ENCODE measurements around the gene CARMIL3. TPM values are rescaled to one million over a fixed set of nuclear protein-coding genes. Genes with fewer than 3 reads are reported as not detected.

The CARMIL3 gene
- total and polyA plus RNA-seq, 2 of the 4 experiments (the other 2 are of a cell fraction) = under 0.01 TPM; not detected in 1

GRCh38 chr14:24092505-24093206 is 40.8 kb downstream of the CARMIL3 start:
- dilution Hi-C loops (cut with HindIII; ENCODE audit: low sequenced_read_pairs, unreplicated experiment) (no loop called here), intact Hi-C loops (cut with micrococcal nuclease) (no loop called here), in situ Hi-C loops (cut with MboI; ENCODE audit: low sequenced_read_pairs) (loop anchor here (5.0 to 10.0 kb wide), 2 partner anchors 35 to 118 kb away; no protein-coding TSS in a partner anchor)
- Histone ChIP-seq H3K23ac (ENCODE audit: low read depth, low read length) (no peak overlapping the region), H3K27me3 (ENCODE audit: control insufficient read depth, insufficient read depth, low read length) (no peaks in the 10 kb centered on the region; the same call in 1 of the 2 replicates), H3K9ac (ENCODE audit: low read depth, low read length) (no peak overlapping the region), H2BK15ac (ENCODE audit: low read depth, low read length) (no peak overlapping the region), H4K20me1 (ENCODE audit: insufficient read depth, low read length) (peaks cover 10% of the 10 kb centered on the region; the same call in 1 of the 2 replicates), H3K9me3 (ENCODE audit: control insufficient read depth, insufficient read depth, low read length) (no peaks in the 10 kb centered on the region), H3K56ac (ENCODE audit: extremely low read depth, insufficient read depth, low read length) (no peak overlapping the region), H3K4ac (ENCODE audit: low read depth, low read length) (peak overlapping the region; percentile 90), H3K4me2 (ENCODE audit: low read depth, low read length) (no peak overlapping the region), H3K18ac (ENCODE audit: low read depth, low read length) (no peak overlapping the region), H4K91ac (ENCODE audit: insufficient read depth, low read depth, low read length) (peak overlapping the region; percentile 96; the same call in 1 of the 2 replicates), H3K79me1 (ENCODE audit: low read depth in 1 of 2, low read length in 2 of 2) (peaks cover 16 to 27% of the 10 kb centered on the region in 2 experiments), H2AK9ac (replicated peaks; ENCODE audit: low read depth, low read length, poor library complexity) (no peak overlapping the region), H2BK5ac (ENCODE audit: low read depth, low read length, poor library complexity, severe bottlenecking) (no peak overlapping the region), H2AFZ (replicated peaks; ENCODE audit: low read length, poor library complexity) (no peak overlapping the region), H4K8ac (ENCODE audit: low read depth in 2 of 2, low read length in 2 of 2) (peak overlapping the region in 1 of 2 experiments; percentile 94; a peak in 2 of 4 replicates), H3K4me3 (ENCODE audit: insufficient read depth, low read depth, low read length) (no peak overlapping the region), H4K5ac (ENCODE audit: low read depth, low read length) (no peak overlapping the region; the same call in 1 of the 2 replicates), H2AK5ac (ENCODE audit: low read depth, low read length) (peak overlapping the region; percentile 36; the same call in 1 of the 2 replicates), H3K4me1 (ENCODE audit: control insufficient read depth, insufficient read depth, low read length) (peaks cover 8% of the 10 kb centered on the region), H2BK20ac (ENCODE audit: low read depth, low read length) (peak overlapping the region; percentile 78), H3K27ac (ENCODE audit: insufficient read depth, low read length) (no peak overlapping the region), H3K14ac (replicated peaks; ENCODE audit: low read depth, low read length) (0 out of 2 replicates have a peak overlapping the region, but pooled peaks have one; percentile 65), H3K36me3 (ENCODE audit: control insufficient read depth, insufficient read depth, low read length) (no peaks in the 10 kb centered on the region), H3K9me1 (ENCODE audit: insufficient read depth, low read length) (peaks cover 13% of the 10 kb centered on the region), H2BK120ac (ENCODE audit: low read depth, low read length) (peak overlapping the region; percentile 49)
- POLR2A ChIA-PET (ENCODE audit: unreplicated experiment) = no interaction called here
- DNase-seq (no peak), ATAC-seq (ENCODE audit: low read depth) (no peak)
- WGBS, 2 experiments (ENCODE audit: extremely low coverage in 2 of 2, insufficient read length in 1 of 2) = 100% methylated on average over 1 of the region's 4 CpGs; no CpG with 5 or more reads in 1 of the 2 experiments
- no TSS peak for BruUV-seq (replicated peaks)
- CTCF ChIA-PET = interaction anchor here (2.4 to 3.5 kb wide), 3 partner anchors 12 to 35 kb away, joined by 8 to 30 read pairs (median 15); no protein-coding TSS in a partner anchor
- TF ChIP-seq RCOR1 (IDR thresholded peaks at IDR 0.05; ENCODE audit: insufficient replicate concordance, low read length) = no peak
- TF ChIP-seq MAFK (IDR thresholded peaks at IDR 0.05; ENCODE audit: low read depth, low read length) = no peak
- no peak for TF ChIP-seq FOS (IDR thresholded peaks at IDR 0.05; ENCODE audit: low read depth, low read length)
- no peak for TF ChIP-seq NFE2L2 (IDR thresholded peaks at IDR 0.05; ENCODE audit: low read depth, low read length)
- TF ChIP-seq MAZ (IDR thresholded peaks at IDR 0.05; ENCODE audit: borderline replicate concordance, low read depth, low read length) = no peak
- TF ChIP-seq POLR2A (IDR thresholded peaks at IDR 0.05; ENCODE audit: low read depth, low read length) = no peak
- TF ChIP-seq BHLHE40 (IDR thresholded peaks at IDR 0.05; ENCODE audit: low read depth, low read length) = no peak
- no peak for TF ChIP-seq SMC3 (IDR thresholded peaks at IDR 0.05; ENCODE audit: low read depth, low read length)
- no peak for TF ChIP-seq CHD1 (IDR thresholded peaks at IDR 0.05; ENCODE audit: low read depth, low read length)
- no peak for TF ChIP-seq RAD21 (IDR thresholded peaks at IDR 0.05; ENCODE audit: low read length)
- no peak for TF ChIP-seq MXI1 (IDR thresholded peaks at IDR 0.05; ENCODE audit: borderline replicate concordance, low read depth, low read length)
- no peak for TF ChIP-seq CEBPB (IDR thresholded peaks at IDR 0.05; ENCODE audit: low read depth, low read length)
- no peak for TF ChIP-seq RFX5 (IDR thresholded peaks at IDR 0.05; ENCODE audit: low read depth, low read length)
- no peak for TF ChIP-seq ELK1 (IDR thresholded peaks at IDR 0.05; ENCODE audit: borderline replicate concordance, low read depth, low read length)
- no peak for TF ChIP-seq USF2 (IDR thresholded peaks at IDR 0.05; ENCODE audit: low read depth, low read length)

Measured in IMR-90 (cell line).